GM23248 (cell line): ENCODE data around the gene CDH13.

Experiments
- EZH2 ChIP-seq: fragments of 200-600 bp; sonication (generic); IDR thresholded peaks from 2 replicates; pipeline ENCODE4 v1.6.1; 2018; ENCODE audit warnings: antibody characterized with exemption, mild to moderate bottlenecking; ENCODE audit not compliant: insufficient read depth, poor library complexity, severe bottlenecking
- EZH2phosphoT487 ChIP-seq: fragments of 200-600 bp; sonication (generic); IDR thresholded peaks from 2 replicates; pipeline ENCODE4 v1.6.1; 2018; ENCODE audit warnings: antibody characterized with exemption, moderate library complexity, mild to moderate bottlenecking, low read depth; ENCODE audit not compliant: insufficient read depth

GRCh38 chr16:83330251-83330650 is 703.5 kb downstream of the CDH13 start:
- TF ChIP-seq EZH2phosphoT487 (no peak), EZH2 (no peak)
